Right cardiac atrium (tissue), 5 donors: ENCODE results near the gene NEBL. TPM values are rescaled to one million over a fixed set of nuclear protein-coding genes. Genes with fewer than 3 reads are reported as not detected.

Experiments used
- ATAC-seq, 2 donors: fragments of 200-7000 bp; cut with Tn5 transposase; one replicate each; pipeline versions ENCODE4 v1.8.0 to v1.9.1; 2020; ENCODE audit warnings: moderate library complexity in 2 of 2, mild to moderate bottlenecking in 1 of 2
- DNase-seq, 3 donors: peaks; one replicate each; pipeline ENCODE4 v3.0.0-alpha.2; 2020
- H3K27ac ChIP-seq: one replicate; pipeline ENCODE4 v1.5.1; 2013; ENCODE audit warnings: mild to moderate bottlenecking, low read length, control low read depth, moderate library complexity
- H3K27me3 ChIP-seq: one replicate; pipeline ENCODE4 v1.6.1; 2013; ENCODE audit not compliant: control insufficient read depth, insufficient read depth
- H3K4me1 ChIP-seq: one replicate; pipeline ENCODE4 v1.6.1; 2013; ENCODE audit warnings: low read length; ENCODE audit not compliant: control insufficient read depth, insufficient read depth
- H3K4me3 ChIP-seq: one replicate; pipeline ENCODE4 v1.5.1; 2013; ENCODE audit warnings: low read length, control low read depth
- H3K9me3 ChIP-seq: one replicate; pipeline ENCODE4 v1.6.1; 2013; ENCODE audit warnings: low read length; ENCODE audit not compliant: control insufficient read depth
- WGBS: extraction: QIAGEN DNeasy Blood & Tissue Kit; methylation state at CpG from one replicate; pipeline ENCODE4 v1.1.7; 2013; 5-methylcytosine and 5-hydroxymethylcytosine counted together
- intact Hi-C, 4 donors: fragments of 100-400 bp; cut with DNase I; formaldehyde crosslinking; loops; one replicate each; pipeline versions ENCODE4 v1.11.0 to v1.14.0; 2022 to 2023
- polyA plus RNA-seq: library from polyadenylated mRNA; stranded (reverse); fragments of 200-250 nt; gene quantifications from one replicate; pipeline ENCODE4 v1.2.3, GENCODE V29; 2013
- total RNA-seq, 4 donors: library from RNA; stranded (reverse); fragmentation: NEBNext Ultra II Directional; extraction: Animal tissue kit (Norgen Biotek cat#: 25700); gene quantifications; one replicate each; pipeline ENCODE4 v1.2.1, GENCODE V29; 2021
- donor health status: healthy with polysubstance abuse.
- donor health status: DM: no; HTN: yes; CAD: no.
- donor health status: DM: no; HTN: no; CAD: no.
- donor health status: DM: no; HTN: yes; CAD: no; lungs with severe emphysema.
- donor health status: DM: yes; HTN: yes; CAD: no.

Gene NEBL
- total and polyA plus RNA-seq, 5 donors: 257 to 628 (median 488) TPM

DNA sequence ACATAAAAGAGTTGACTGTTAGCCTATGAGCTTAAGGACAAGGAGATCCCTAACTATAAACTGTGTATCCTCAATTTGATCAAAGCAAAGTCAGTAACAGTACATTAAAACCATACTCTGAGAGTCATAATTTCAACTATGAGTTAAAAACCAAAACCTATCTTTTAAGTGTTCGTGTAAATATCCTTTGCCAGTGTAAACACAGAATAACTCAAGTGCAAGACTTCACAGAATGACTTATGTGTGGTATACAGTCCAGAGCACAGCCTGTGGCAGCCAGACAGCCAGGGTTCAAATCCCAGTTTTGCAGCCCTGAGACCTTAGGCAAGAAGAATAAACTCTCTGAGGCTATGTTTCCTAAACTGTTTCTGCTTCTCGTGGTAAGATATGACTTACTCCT is 30.3 kb upstream of the NEBL start:
- ATAC-seq: no peak
- no peaks in the 10 kb centered on the region for H3K4me1 ChIP-seq
- 60% methylated on average over 2 of the region's 2 CpGs for WGBS
- H3K9me3 ChIP-seq: no peaks in the 10 kb centered on the region
- H3K27ac ChIP-seq: no peak overlapping the region
- H3K4me3 ChIP-seq: no peak overlapping the region
- no peaks in the 10 kb centered on the region for H3K27me3 ChIP-seq
- DNase-seq: no peak
- intact Hi-C loops: no loop called here

DNA sequence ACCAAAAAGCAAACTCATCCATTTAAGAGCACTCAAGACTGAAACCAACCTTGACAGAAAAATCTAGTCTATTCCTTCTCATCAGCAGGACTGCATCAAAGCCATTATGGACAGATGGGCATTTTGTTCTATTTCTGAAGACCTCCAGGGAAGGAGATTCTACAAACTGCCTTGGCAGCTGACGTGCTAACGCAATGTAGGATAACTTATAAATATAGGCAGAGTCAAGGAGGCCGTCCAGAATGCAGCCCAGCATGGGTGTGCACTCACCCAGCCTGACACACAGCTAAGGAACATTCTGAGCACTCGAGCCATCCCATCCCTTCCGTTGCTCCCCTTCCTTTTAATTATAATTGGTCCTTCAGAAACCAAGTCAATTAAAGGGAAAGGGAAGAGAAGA is 25.3 kb upstream of the NEBL start:
- no peaks in the 10 kb centered on the region for H3K9me3 ChIP-seq
- no peak overlapping the region for H3K4me3 ChIP-seq
- H3K27ac ChIP-seq: no peak overlapping the region
- WGBS: 59% methylated on average over 5 of the region's 5 CpGs
- ATAC-seq (no peak), DNase-seq (no peak)
- no peaks in the 10 kb centered on the region for H3K4me1 ChIP-seq
- no peaks in the 10 kb centered on the region for H3K27me3 ChIP-seq
- intact Hi-C loops: no loop called here

DNA sequence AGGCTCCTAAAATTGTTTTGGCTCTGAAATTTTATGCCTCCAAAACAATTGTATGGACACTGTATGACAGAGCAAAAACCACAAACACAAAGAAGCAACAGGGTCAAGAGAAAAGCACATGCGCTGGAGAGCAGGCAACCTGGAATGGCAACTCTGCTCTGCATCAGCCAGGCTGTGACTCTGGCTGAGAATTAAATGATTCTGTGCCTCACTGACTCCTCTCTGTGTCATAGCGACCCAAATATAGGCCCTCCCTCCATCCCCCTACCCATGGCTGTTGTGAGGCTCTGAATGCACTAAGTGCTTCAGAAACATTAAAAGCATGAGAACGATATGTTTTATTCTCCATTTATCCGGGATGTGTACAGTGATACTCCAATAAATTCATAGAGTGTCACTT is 24.9 kb upstream of the NEBL start:
- no peak overlapping the region for H3K27ac ChIP-seq
- intact Hi-C loops: no loop called here
- no peaks in the 10 kb centered on the region for H3K4me1 ChIP-seq
- H3K27me3 ChIP-seq: no peaks in the 10 kb centered on the region
- 85% methylated on average over 4 of the region's 4 CpGs for WGBS
- no peak for ATAC-seq
- no peaks in the 10 kb centered on the region for H3K9me3 ChIP-seq
- no peak overlapping the region for H3K4me3 ChIP-seq
- no peak for DNase-seq

DNA sequence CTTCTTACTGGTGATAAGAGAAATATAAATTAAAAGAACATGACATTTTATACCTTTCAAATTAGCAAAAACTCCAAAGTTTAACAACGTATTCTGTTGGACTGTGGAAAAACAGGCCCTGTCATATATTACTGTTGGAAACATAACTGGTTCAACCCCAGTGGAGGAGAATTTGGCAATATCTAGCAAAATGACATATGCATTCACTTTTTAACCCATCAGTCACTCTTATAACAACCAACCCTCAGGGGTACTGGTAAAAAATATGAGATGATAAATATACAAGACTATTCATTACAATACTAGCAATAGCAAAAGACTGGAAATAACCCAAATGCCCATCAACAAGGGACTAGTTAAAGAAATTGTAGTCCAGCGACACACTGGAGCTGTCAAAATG is 22.9 kb upstream of the NEBL start:
- WGBS: 84% methylated on average over 2 of the region's 2 CpGs
- intact Hi-C loops: no loop called here
- Histone ChIP-seq H3K4me3 (no peak overlapping the region), H3K27me3 (no peaks in the 10 kb centered on the region), H3K4me1 (no peaks in the 10 kb centered on the region), H3K9me3 (no peaks in the 10 kb centered on the region), H3K27ac (no peak overlapping the region)
- ATAC-seq (no peak), DNase-seq (no peak)

DNA sequence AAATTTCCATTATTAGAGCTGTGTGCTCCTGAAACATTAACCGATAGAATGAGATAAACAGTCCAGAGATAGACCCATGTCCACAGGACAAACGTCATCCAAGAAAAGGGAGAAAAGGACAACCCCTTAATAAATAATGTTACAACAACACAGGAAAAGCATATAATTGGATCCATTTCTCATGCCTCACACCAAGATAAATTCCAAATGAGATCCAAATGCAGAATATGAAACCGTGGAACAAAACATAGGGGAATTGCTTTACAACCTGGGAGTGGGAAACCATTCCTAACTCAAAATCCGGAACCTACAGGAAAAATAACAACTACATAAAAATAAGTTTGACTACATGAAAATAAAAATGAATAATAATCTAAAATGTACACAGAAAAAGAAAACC is 22.4 kb upstream of the NEBL start:
- H3K27me3 ChIP-seq: no peaks in the 10 kb centered on the region
- intact Hi-C loops: no loop called here
- WGBS: 78% methylated on average over 4 of the region's 4 CpGs
- no peak overlapping the region for H3K4me3 ChIP-seq
- no peaks in the 10 kb centered on the region for H3K4me1 ChIP-seq
- H3K27ac ChIP-seq: no peak overlapping the region
- ATAC-seq (no peak), DNase-seq (no peak)
- H3K9me3 ChIP-seq: no peaks in the 10 kb centered on the region

- no peaks in the 10 kb centered on the region for H3K4me1 ChIP-seq
- WGBS: 51% methylated on average over 1 of the region's 1 CpG
- intact Hi-C loops: no loop called here
- no peak overlapping the region for H3K4me3 ChIP-seq
- no peaks in the 10 kb centered on the region for H3K27me3 ChIP-seq
- DNase-seq: no peak
- no peak for ATAC-seq
- no peak overlapping the region for H3K27ac ChIP-seq
- H3K9me3 ChIP-seq: no peaks in the 10 kb centered on the region
Observed at GRCh38 chr10:20916976-20917375, 19.9 kb upstream of the NEBL start.

GRCh38 chr10:20912969-20913368 is 15.9 kb upstream of the NEBL start:
- 96% methylated on average over 1 of the region's 1 CpG for WGBS
- intact Hi-C loops: no loop called here

DNA sequence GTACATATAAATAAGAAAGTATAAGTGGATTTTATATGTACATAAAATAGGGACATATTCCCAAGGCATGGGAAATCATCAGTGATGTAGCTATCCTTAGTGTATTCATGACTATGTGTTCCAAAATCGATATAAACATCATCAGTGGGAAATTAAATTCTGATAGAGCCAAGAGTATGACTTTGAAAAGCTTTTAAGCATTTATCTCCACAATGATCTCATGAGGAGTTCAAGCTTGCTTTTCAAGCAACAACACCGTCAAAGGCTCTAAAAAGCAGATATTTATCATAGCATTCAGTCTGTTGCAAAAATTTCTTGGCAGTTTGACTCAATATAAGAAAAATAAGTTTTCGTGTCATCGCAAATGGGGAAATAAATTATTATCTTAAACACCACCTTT is 14.5 kb upstream of the NEBL start:
- ATAC-seq (no peak), DNase-seq (no peak)
- H3K27me3 ChIP-seq: no peaks in the 10 kb centered on the region
- H3K4me3 ChIP-seq: no peak overlapping the region
- no peak overlapping the region for H3K27ac ChIP-seq
- WGBS: 80% methylated on average over 4 of the region's 4 CpGs
- H3K9me3 ChIP-seq: no peaks in the 10 kb centered on the region
- intact Hi-C loops: no loop called here
- no peaks in the 10 kb centered on the region for H3K4me1 ChIP-seq

More at GRCh38 chr10:20912969-20913368, 15.9 kb upstream of the NEBL start:
- Histone ChIP-seq H3K4me3 (no peak overlapping the region), H3K4me1 (no peaks in the 10 kb centered on the region), H3K9me3 (no peaks in the 10 kb centered on the region), H3K27ac (no peak overlapping the region), H3K27me3 (no peaks in the 10 kb centered on the region)
- DNase-seq (no peak), ATAC-seq (no peak)

DNA sequence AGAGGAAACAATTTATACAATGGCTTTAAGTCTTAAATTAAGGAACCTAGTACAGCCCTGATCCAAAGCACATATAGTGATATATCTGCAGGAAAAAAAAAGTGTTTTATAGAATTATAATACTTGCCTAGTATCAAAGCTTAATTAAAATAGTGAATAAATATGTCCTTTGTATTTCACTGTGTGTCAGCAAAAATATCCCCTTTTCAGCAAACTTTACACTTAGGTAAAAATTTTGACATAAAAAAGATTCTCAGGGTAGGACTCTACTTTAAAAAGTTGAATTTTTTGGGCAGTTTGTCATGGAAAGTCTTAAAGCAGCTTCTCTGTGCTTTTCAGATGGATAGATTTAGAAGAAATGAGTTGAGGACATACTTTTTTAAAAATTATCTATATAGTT is 12.7 kb upstream of the NEBL start:
- Histone ChIP-seq H3K4me3 (no peak overlapping the region), H3K4me1 (no peaks in the 10 kb centered on the region), H3K27ac (no peak overlapping the region), H3K9me3 (no peaks in the 10 kb centered on the region), H3K27me3 (no peaks in the 10 kb centered on the region)
- DNase-seq: no peak
- intact Hi-C loops: no loop called here
- no peak for ATAC-seq

- WGBS: 75% methylated on average over 3 of the region's 3 CpGs
- no peak overlapping the region for H3K27ac ChIP-seq
- DNase-seq (no peak), ATAC-seq (no peak)
- intact Hi-C loops: no loop called here
- H3K4me3 ChIP-seq: no peak overlapping the region
- H3K27me3 ChIP-seq: no peaks in the 10 kb centered on the region
- H3K4me1 ChIP-seq: no peaks in the 10 kb centered on the region
- H3K9me3 ChIP-seq: no peaks in the 10 kb centered on the region
Observed at GRCh38 chr10:20908391-20908790, 11.3 kb upstream of the NEBL start.

GRCh38 chr10:20903635-20904390 is 6.7 kb upstream of the NEBL start:
- Histone ChIP-seq H3K4me1 (no peaks in the 10 kb centered on the region), H3K27me3 (no peaks in the 10 kb centered on the region), H3K4me3 (no peak overlapping the region), H3K9me3 (no peaks in the 10 kb centered on the region), H3K27ac (no peak overlapping the region)
- intact Hi-C loops: no loop called here
- ATAC-seq (no peak), DNase-seq (no peak)
- 79% methylated on average over 5 of the region's 5 CpGs for WGBS

GRCh38 chr10:20901110-20901509 is 4.0 kb upstream of the NEBL start:
- intact Hi-C loops: no loop called here
- WGBS: 55% methylated on average over 5 of the region's 5 CpGs
- ATAC-seq (no peak), DNase-seq (no peak)
- Histone ChIP-seq H3K9me3 (no peaks in the 10 kb centered on the region), H3K27me3 (no peaks in the 10 kb centered on the region), H3K4me1 (no peaks in the 10 kb centered on the region), H3K4me3 (no peak overlapping the region), H3K27ac (no peak overlapping the region)
